Stimulated activated CD8-positive, alpha-beta memory T cell treated with anti-CD3 and anti-CD28 coated beads, Interleukin-12 subunit alpha, Interleukin-12 subunit beta, amount 100 ng/mL, for 4 hours (primary cell): ENCODE data around the gene LARP4B.

ENCODE experiments used
- DNase-seq: peaks from one replicate; pipeline ENCODE4 v3.0.0-alpha.2; 2020; ENCODE audit warnings: low read depth

LARP4B gene

DNA sequence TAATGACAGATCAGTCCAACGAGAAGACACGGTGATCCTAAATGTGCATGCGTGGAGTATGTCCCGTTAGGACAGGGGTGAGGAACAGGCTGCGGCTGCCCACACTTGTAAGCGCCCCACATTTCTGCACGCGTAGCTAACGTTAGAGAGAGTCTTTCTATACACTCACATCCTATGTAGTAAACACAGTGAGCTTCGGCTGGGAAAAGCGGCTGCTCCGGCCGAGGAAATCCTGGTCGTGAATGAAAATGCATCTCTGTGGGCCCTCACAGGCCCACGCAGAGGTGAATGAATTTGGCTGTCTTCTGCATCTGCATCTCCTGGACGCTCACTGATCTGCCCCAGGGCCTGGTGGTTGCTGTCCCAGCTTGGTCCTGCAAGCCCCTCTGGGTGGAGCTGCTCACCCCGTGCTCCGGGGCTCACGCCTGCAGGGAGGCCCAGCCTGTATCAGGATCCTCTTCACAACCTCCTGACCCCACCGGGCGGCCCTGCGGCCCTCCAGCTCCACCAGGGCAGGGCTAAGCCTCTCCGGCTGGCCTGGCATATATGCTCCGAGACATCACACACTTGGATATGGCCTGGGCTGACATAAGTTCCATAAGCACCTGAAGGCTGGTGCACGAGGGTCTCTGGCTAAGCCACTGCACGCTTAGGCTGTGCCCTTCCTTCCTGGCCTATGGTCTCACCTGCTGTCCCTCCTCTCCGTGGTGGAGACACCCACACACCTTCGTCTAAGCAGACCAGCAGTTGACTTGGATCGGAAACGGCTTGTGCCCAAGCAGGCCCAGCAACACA is 124.1 kb downstream of the LARP4B start:
- no peak for DNase-seq

- no peak for DNase-seq
Observed at GRCh38 chr10:806451-807162, 124.9 kb downstream of the LARP4B start.

- DNase-seq, result no peak
Observed at GRCh38 chr10:805620-806305, 125.7 kb downstream of the LARP4B start.

DNA sequence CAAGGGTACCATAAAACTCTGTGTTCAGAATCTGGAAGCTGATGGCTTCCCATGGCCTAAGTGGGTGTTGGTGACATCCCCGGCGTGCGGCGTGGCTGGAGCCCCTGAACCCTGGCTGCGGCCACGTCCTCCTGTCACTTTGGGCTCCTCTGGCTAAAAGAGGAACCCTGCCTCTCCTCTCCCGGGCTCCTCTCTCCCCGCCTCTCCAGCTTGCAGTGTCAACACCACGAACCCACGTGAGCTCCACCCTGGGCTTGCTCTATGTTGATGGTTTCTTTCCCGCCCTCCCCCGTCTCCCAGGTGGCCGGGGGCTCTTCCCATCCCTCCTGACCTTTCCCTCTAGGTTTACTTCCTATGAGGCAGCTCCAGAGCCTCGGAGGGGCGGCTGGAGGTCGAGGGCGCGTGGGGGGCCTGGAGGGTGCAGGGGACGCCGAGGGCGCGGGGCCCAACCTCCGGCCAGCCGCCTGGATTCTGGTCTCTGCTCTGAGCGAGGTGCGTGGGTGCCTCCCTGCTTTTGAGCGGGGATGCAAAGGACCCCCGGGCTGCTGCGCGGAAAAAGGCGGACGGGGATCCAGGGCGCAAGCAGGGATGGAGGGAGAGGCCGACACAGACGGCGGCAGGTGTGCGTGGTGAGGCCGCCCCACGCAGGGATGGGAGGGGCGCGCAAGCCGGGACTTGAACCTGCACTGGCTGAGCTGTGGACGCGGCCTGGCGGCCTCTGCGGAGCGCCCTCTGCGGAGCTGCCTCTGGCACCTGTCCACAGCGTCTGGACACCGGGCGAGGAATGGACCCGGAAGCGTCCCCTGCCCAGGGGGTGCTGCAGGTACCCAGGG is 126.5 kb downstream of the LARP4B start:
- DNase-seq, result no peak

GRCh38 chr10:804191-804781 is 127.2 kb downstream of the LARP4B start:
- no peak for DNase-seq

DNA sequence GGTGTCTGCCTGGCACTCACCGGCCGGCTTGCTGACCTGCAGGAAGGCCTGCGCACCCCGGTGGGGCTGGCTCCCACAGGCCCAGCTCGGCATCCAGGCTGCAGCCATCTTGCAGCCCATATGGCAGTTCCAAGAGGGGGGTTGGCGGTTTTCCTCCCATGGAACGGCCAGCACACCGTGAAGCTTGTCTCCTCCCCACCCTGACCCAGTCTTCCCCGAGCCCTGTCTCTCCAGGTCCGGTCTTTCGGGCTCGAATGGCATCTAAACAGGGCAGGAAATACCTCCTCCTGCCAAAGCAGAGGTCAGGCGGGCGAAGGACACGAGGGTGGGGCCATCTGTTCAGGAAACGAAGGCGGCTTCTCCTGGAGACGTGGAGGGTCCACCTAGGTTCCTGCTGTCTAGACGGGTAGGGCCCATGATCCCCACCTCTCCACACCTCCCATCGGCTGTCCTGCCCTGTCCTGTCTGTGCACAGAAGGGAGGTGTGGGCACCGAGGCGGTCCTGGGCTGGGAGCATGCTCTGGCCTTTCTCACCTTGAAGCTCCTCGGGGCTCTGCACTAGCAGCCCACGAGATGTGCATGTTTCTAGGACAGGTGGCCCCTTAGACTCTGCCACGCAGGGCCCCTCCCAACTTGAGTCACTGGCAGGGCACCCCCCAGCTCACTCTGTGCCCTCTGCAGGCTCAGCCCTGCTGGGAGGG is 128.3 kb downstream of the LARP4B start:
- no peak for DNase-seq

- no peak for DNase-seq
Observed at GRCh38 chr10:802506-802905, 129.0 kb downstream of the LARP4B start.

DNA sequence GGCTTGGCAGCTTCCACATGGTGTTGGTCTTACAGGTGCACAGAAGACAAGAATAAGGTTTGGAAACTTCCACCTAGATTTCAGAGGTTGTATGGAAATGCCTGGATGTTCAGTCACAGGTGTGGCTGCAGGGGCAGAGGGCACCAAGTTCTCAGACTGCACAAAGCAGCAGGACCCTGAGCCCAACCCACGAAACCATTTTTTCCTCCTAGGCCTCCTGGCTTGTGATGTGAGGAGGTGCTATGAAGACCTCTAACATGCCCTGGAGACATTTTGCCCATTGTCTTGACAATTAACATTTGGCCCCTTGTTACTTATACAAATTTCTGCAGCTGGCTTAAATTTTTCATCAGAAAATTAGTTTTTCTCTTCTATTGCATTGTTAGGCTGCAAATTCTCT is 134.3 kb downstream of the LARP4B start:
- no peak for DNase-seq

GRCh38 chr10:796233-796632 is 135.3 kb downstream of the LARP4B start:
- no peak for DNase-seq

DNA sequence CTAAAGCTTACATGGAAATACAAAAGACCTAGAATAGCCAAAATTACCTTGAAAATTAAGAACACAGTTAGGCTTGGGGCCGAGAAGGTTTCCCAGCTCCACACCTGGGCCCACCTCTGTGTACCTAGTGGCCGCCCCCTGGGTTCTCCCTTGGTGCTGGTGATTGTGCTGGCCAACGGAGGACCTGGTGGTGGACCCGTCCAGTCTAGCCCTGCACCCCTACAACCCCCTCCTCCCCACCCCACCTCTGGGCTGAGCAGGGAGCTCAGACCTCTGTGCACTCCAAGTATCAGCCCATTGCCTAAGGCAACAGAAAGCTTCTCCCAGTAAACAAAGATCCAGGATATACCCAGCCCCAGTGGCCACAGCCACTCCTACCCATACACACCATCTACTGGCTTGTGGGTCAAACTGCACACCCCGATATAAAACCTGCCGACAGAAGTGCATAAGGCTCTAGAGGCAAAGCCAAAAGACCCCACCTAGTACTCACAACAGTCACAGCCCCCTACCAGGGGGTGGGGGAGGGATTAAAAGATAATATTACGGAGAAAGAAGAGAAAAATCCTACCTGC is 137.0 kb downstream of the LARP4B start:
- DNase-seq, result no peak

DNA sequence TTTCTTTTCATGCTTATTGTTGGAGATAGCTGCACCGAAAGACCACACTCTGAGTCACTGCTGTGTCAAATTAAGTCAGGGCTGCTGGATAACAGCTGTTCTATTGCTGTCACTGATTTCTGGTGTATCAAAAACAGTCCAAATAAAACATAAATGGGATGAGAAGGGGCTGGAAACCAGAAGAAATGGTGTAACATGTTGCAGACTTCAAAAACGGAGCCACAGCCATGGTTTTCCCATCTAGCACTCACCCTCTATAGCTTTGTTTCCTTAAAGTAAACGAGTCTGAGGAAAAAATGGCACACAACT is 138.8 kb downstream of the LARP4B start:
- no peak for DNase-seq

GRCh38 chr10:792083-792791 is 139.3 kb downstream of the LARP4B start:
- DNase-seq, result no peak

DNA sequence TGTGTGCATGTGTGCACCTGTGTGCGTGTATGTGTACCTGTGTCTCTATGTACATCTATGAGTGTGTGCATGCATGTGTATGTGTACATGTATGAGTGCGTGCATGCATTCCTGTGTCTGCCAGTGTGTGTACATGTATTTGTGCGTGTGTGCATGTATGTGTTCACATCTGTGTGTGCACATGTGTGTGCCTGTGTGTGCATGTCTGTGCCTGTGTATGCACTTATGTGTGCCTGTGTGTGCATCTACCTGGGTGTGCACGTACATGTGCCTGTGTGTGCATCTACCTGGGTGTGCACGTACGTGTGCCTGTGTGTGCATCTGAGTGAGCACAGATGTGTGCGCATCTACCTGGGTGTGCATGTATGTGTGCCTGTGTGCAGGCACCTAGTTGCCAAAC is 139.9 kb downstream of the LARP4B start:
- no peak for DNase-seq

DNA sequence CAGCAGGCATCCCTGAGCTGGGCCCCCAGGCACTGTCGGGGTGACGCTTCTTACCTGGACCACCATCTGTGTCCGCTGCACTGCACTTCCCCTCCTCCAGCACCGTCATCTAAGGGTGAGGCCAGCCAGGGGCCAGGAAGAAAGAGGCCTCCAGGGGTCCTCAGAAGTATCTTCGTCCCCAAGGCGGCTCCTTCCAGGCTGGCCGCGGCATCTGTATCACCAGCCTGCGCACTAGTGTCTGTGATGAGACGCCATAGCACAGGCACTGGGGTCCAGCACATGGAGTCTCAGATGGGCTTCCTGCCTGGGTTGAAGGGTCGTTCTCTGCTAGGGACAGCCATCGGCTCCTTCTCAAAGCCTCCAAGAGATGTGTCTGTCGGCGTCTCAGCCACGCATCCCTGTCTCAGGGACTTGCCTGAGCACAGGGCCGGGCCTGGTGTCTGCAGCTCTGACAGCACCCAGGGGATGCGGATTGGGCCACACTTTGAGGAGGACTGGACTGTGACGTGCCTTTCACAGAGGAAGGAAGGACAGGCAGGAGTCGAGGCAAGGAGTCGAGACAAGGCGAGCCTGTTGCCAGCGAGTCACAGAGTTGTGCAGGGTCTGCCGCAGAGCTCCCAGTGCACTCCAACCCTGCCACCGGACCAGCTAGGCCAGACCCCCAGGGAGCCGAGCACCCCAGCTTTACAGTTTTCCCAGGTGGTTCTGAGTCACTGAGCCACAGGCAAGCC is 140.5 kb downstream of the LARP4B start:
- no peak for DNase-seq

DNA sequence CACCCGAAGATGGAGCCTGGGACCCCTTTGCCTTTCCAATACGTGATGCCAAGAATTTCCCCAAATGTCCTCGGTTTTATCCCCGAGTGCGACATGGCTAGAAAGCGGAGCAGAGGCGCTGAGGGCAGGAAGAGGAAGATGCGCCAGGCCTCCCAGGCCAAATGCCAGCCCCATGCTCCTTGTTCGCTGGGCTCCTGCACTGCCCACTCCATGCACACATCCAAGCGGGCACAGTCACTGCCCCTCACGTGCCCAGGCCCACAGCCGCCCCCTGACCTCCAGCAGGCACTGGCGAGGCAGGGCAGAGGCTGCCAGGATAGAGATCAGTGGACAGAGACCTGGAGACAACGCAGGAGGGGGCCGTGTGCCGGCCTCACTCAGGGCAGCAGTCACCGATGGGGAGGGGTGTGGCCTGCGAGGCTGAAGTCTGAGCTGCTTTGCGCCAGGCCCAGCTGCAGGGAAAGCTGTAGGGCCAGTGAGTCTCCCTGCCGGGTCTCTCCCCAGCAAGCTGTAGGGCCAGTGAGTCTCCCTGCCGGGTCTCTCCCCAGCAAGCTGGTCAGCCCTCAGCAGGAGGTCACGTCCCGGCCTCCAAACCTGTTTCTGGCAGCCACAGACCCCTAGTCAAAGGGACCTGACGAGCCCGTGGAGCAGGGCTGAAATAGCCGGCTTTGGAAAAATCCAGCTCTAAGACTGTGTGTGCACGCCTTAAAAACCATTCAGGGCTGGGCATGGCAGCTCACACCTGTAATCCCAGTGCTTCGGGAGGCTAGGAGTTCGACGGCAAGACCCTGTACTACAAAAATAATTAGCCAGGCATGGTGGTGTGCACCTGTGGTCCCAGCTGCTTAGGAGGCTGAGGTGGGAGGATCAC is 141.4 kb downstream of the LARP4B start:
- DNase-seq, result no peak

- DNase-seq, result no peak
Observed at GRCh38 chr10:788796-789748, 142.4 kb downstream of the LARP4B start.

DNA sequence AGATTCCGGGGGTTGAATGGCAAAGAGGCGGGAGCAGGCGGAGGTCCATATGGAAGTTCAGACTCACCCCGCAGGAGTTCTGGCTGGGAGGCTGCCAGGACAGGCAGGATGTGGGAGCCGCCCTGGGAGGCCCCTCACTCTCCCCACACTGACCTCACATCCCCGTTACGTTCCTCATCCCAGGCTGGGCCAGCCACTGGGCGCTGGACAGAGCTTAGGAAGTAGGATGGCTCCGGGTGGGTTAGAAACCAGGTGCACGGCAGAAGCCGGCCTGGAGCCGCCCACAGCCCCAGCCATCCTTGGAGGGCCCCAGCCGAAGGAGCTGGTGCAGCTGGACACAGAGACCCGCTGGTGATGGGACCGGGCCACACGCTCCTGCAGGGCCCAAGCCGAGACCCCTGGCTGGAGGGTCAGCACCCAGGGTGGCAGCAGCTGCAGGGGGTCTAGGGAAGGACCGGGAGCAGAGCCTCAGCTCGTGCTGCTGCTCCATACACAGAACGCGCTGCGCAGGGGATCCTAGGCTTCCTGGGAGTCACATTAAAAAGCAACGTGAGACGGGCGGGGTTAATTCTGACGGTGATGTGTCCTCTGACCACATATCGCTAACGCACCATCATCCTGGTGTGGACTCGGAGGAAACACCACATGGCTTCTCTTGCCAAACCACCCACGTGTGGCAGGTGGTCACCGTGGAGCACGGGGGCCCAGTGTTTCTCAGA is 143.4 kb downstream of the LARP4B start:
- no peak for DNase-seq
